Suprapubic skin (tissue), 4 donors: ENCODE results near the gene NHLH1. TPM values are rescaled to one million over a fixed set of nuclear protein-coding genes. Genes with fewer than 3 reads are reported as not detected.

Experiments used
- DNase-seq, 2 donors: peaks; one replicate each; pipeline ENCODE4 v3.0.0-alpha.2; 2019; ENCODE audit warnings: low spot score in 2 of 2
- H3K27ac ChIP-seq: fragments of 200-600 bp; sonication (generic); one replicate; pipeline ENCODE4 v1.5.1; 2019
- H3K27me3 ChIP-seq: fragments of 200-600 bp; sonication (generic); one replicate; pipeline ENCODE4 v1.5.1; 2019
- H3K36me3 ChIP-seq: fragments of 200-600 bp; sonication (generic); one replicate; pipeline ENCODE4 v1.5.1; 2019
- H3K4me1 ChIP-seq: fragments of 200-600 bp; sonication (generic); one replicate; pipeline ENCODE4 v1.5.1; 2019
- H3K4me3 ChIP-seq: fragments of 200-600 bp; sonication (generic); one replicate; pipeline ENCODE4 v1.5.1; 2019; ENCODE audit warnings: mild to moderate bottlenecking
- H3K9me3 ChIP-seq: fragments of 200-600 bp; sonication (generic); one replicate; pipeline ENCODE4 v1.5.1; 2019
- CTCF ChIP-seq, 2 donors: fragments of 200-600 bp in 1 of 2; fragments of 450-650 bp in 1 of 2; sonication (generic) in 1 of 2; IDR thresholded peaks; one replicate each; pipeline ENCODE4 v1.5.1; 2016 to 2019; ENCODE audit warnings: antibody characterized with exemption in 2 of 2, mild to moderate bottlenecking in 1 of 2, moderate library complexity in 1 of 2
- EP300 ChIP-seq: sonication (generic); formaldehyde crosslinking; IDR thresholded peaks from one replicate; pipeline ENCODE4 v1.6.1; 2017; ENCODE audit warnings: antibody characterized with exemption
- POLR2A ChIP-seq, 2 donors: fragments of 450-650 bp; IDR thresholded peaks; one replicate each; pipeline ENCODE4 v1.6.1; 2017; ENCODE audit warnings: antibody characterized with exemption in 2 of 2, mild to moderate bottlenecking in 2 of 2, moderate library complexity in 2 of 2
- POLR2AphosphoS5 ChIP-seq, 3 donors: sonication (generic); formaldehyde crosslinking; IDR thresholded peaks; one replicate each; pipeline ENCODE4 v1.6.1; 2017; ENCODE audit warnings: antibody characterized with exemption in 3 of 3
- WGBS: methylation state at CpG from one replicate; pipeline ENCODE4 v1.1.5; 2018; 5-methylcytosine and 5-hydroxymethylcytosine counted together
- total RNA-seq, 4 donors: library from RNA; depleted of rRNA; stranded (reverse); fragments of >200 nt; gene quantifications; one replicate each; pipeline ENCODE4 v1.1.0, GENCODE V29; 2016

Gene NHLH1
- total RNA-seq, 4 donors from 2014 or later, result 0.39 TPM; not detected in 3

GRCh38 chr1:160414881-160415280 is 48.0 kb downstream of the NHLH1 start:
- H3K27ac ChIP-seq, result peak overlapping the region; percentile 51
- WGBS, result 54% methylated on average over 2 of the region's 2 CpGs

GRCh38 chr1:160415696-160416290 is 48.9 kb downstream of the NHLH1 start:
- H3K4me3 ChIP-seq, result no peak overlapping the region
- peaks cover 47% of the 10 kb centered on the region for H3K4me1 ChIP-seq
- H3K9me3 ChIP-seq, result no peaks in the 10 kb centered on the region
- peaks cover 32% of the 10 kb centered on the region for H3K36me3 ChIP-seq
- H3K27ac ChIP-seq, result peak overlapping the region; percentile 33
- no peaks in the 10 kb centered on the region for H3K27me3 ChIP-seq
- no peak for DNase-seq
- TF ChIP-seq POLR2A (IDR thresholded peaks at IDR 0.05), result no peak
- TF ChIP-seq CTCF (IDR thresholded peaks at IDR 0.05), result no peak
- TF ChIP-seq EP300, result no peak
- no peak for TF ChIP-seq POLR2AphosphoS5 (IDR thresholded peaks at IDR 0.05)
- 90% methylated on average over 21 of the region's 29 CpGs for WGBS

More at GRCh38 chr1:160414881-160415280, 48.0 kb downstream of the NHLH1 start:
- TF ChIP-seq POLR2AphosphoS5 (IDR thresholded peaks at IDR 0.05) (no peak), EP300 (no peak), POLR2A (IDR thresholded peaks at IDR 0.05) (no peak), CTCF (IDR thresholded peaks at IDR 0.05) (no peak)
- H3K4me1 ChIP-seq, result peaks cover 56% of the 10 kb centered on the region
- H3K4me3 ChIP-seq, result no peak overlapping the region
- DNase-seq, result no peak
- H3K9me3 ChIP-seq, result no peaks in the 10 kb centered on the region
- H3K27me3 ChIP-seq, result no peaks in the 10 kb centered on the region
- peaks cover 23% of the 10 kb centered on the region for H3K36me3 ChIP-seq

GRCh38 chr1:160416369-160416768 is 49.5 kb downstream of the NHLH1 start:
- no peaks in the 10 kb centered on the region for H3K27me3 ChIP-seq
- no peak for DNase-seq
- no peak overlapping the region for H3K27ac ChIP-seq
- no peaks in the 10 kb centered on the region for H3K9me3 ChIP-seq
- H3K36me3 ChIP-seq, result peaks cover 38% of the 10 kb centered on the region
- no peak overlapping the region for H3K4me3 ChIP-seq
- H3K4me1 ChIP-seq, result peaks cover 41% of the 10 kb centered on the region
- 39% methylated on average over 4 of the region's 4 CpGs for WGBS
- TF ChIP-seq CTCF (IDR thresholded peaks at IDR 0.05), result peak in 1 of 2 donors; percentile 35
- no peak for TF ChIP-seq EP300
- no peak for TF ChIP-seq POLR2AphosphoS5 (IDR thresholded peaks at IDR 0.05)

GRCh38 chr1:160418483-160418882 is 51.6 kb downstream of the NHLH1 start:
- H3K36me3 ChIP-seq, result peaks cover 46% of the 10 kb centered on the region
- no peak for DNase-seq
- H3K27ac ChIP-seq, result no peak overlapping the region
- WGBS, result 78% methylated on average over 6 of the region's 6 CpGs
- no peaks in the 10 kb centered on the region for H3K27me3 ChIP-seq
- TF ChIP-seq POLR2AphosphoS5 (IDR thresholded peaks at IDR 0.05), result no peak
- no peak for TF ChIP-seq EP300
- TF ChIP-seq CTCF (IDR thresholded peaks at IDR 0.05), result no peak
- H3K9me3 ChIP-seq, result no peaks in the 10 kb centered on the region
- H3K4me3 ChIP-seq, result no peak overlapping the region
- H3K4me1 ChIP-seq, result peaks cover 27% of the 10 kb centered on the region

- peaks cover 53% of the 10 kb centered on the region for H3K36me3 ChIP-seq
- H3K9me3 ChIP-seq, result no peaks in the 10 kb centered on the region
- H3K27ac ChIP-seq, result no peak overlapping the region
- no peaks in the 10 kb centered on the region for H3K27me3 ChIP-seq
- TF ChIP-seq POLR2AphosphoS5 (IDR thresholded peaks at IDR 0.05) (no peak), EP300 (no peak)
- H3K4me3 ChIP-seq, result no peak overlapping the region
- WGBS, result 91% methylated on average over 30 of the region's 34 CpGs
- peaks cover 18% of the 10 kb centered on the region for H3K4me1 ChIP-seq
- no peak for DNase-seq
Measured at GRCh38 chr1:160419150-160419837, 52.4 kb downstream of the NHLH1 start.
